H1 (cell line): Measurements from ENCODE around the gene EVI2B. TPM values are rescaled to one million over a fixed set of nuclear protein-coding genes. Genes with fewer than 3 reads are reported as not detected.
"Not testable (repeated sequence)": the region's sequence is repeated elsewhere in the genome, so short reads cannot be mapped to it uniquely, and the experiment has no call there.

Experiments used
- CTCF ChIA-PET: fragments of 300-600 bp; sonication (Branson Sonifier 250); formaldehyde crosslinking; loops from one replicate; lab custom pipeline; 2021; ENCODE audit not compliant: partially characterized antibody; lab: Charles Lee
- POLR2A ChIA-PET: fragments of 300-600 bp; sonication (Branson Sonifier 250); formaldehyde crosslinking; loops from one replicate; lab custom pipeline; 2021; ENCODE audit warnings: inconsistent platforms; ENCODE audit not compliant: partially characterized antibody; lab: Charles Lee
- DNase-seq, 2 experiments: peaks; one replicate each; pipeline versions ENCODE4 v3.0.0 to v3.0.0-alpha.2; 2010 to 2022; ENCODE audit warnings: low spot score in 2 of 2, low read depth in 1 of 2, mixed read lengths in 1 of 2
- FAIRE-seq: peaks from 2 replicates; lab custom pipeline; 2011; peaks lifted over from hg19 to GRCh38; lab: Jason Lieb, UNC
- H2AFZ ChIP-seq: 2 replicates; pipeline ENCODE4 v1.8.1; 2012; ENCODE audit warnings: low read length, inconsistent platforms
- H2AK5ac ChIP-seq: 2 replicates; pipeline ENCODE4 v1.6.1; 2013; ENCODE audit warnings: low read depth, low read length
- H2BK120ac ChIP-seq: replicated peaks from 2 replicates; pipeline ENCODE3; 2013; ENCODE audit warnings: low read depth, low read length, inconsistent platforms
- H2BK12ac ChIP-seq: 2 replicates; pipeline ENCODE4 v1.6.1; 2013; ENCODE audit warnings: low read depth, low read length
- H2BK15ac ChIP-seq: 2 replicates; pipeline ENCODE4 v1.6.1; 2013; ENCODE audit warnings: low read length
- H2BK20ac ChIP-seq: 2 replicates; pipeline ENCODE4 v1.6.1; 2013; ENCODE audit warnings: low read length
- H2BK5ac ChIP-seq: 2 replicates; pipeline ENCODE4 v1.6.1; 2013; ENCODE audit warnings: low read depth, low read length
- H3K14ac ChIP-seq: 2 replicates; pipeline ENCODE4 v1.6.1; 2013; ENCODE audit warnings: inconsistent platforms; ENCODE audit not compliant: insufficient read length
- H3K18ac ChIP-seq: 2 replicates; pipeline ENCODE4 v1.6.1; 2013; ENCODE audit warnings: low read length; ENCODE audit errors: extremely low read depth
- H3K23ac ChIP-seq: 2 replicates; pipeline ENCODE4 v1.6.1; 2013; ENCODE audit warnings: inconsistent platforms; ENCODE audit not compliant: insufficient read length
- H3K23me2 ChIP-seq: 2 replicates; pipeline ENCODE4 v1.6.1; 2013; ENCODE audit warnings: low read depth, low read length
- H3K27ac ChIP-seq: 2 replicates; pipeline ENCODE4 v1.6.1; 2011; ENCODE audit warnings: low read depth, low read length, inconsistent platforms
- H3K27me3 ChIP-seq, 4 experiments: replicated peaks in 1 of 4; 1 replicate in 1 of 4; 2 replicates in 3 of 4; pipeline versions ENCODE4 v1.6.1 to v1.8.1; 2011 to 2013; ENCODE audit warnings: low read length in 3 of 4, mild to moderate bottlenecking in 3 of 4, inconsistent platforms in 2 of 4, mixed read lengths in 2 of 4, moderate library complexity in 1 of 4; ENCODE audit not compliant: control insufficient read depth in 3 of 4, insufficient read depth in 3 of 4; ENCODE audit errors: extremely low read depth in 1 of 4
- H3K36me3 ChIP-seq, 4 experiments: 2 replicates each; pipeline versions ENCODE4 v1.6.1 to v1.8.1; 2011 to 2013; ENCODE audit warnings: mild to moderate bottlenecking in 4 of 4, low read length in 3 of 4, moderate library complexity in 2 of 4, control low read depth in 1 of 4, inconsistent platforms in 1 of 4; ENCODE audit not compliant: insufficient read depth in 4 of 4, control insufficient read depth in 2 of 4
- H3K4ac ChIP-seq: replicated peaks from 2 replicates; pipeline ENCODE3; 2013; ENCODE audit warnings: low read length, low read depth, mixed read lengths, inconsistent platforms; ENCODE audit not compliant: insufficient read length
- H3K4me1 ChIP-seq, 4 experiments: replicated peaks in 1 of 4; 1 replicate in 1 of 4; 2 replicates in 3 of 4; pipeline versions ENCODE4 v1.6.1 to v1.8.1; 2011 to 2013; ENCODE audit warnings: low read length in 3 of 4, inconsistent platforms in 2 of 4, mixed read lengths in 1 of 4; ENCODE audit not compliant: insufficient read depth in 4 of 4, control insufficient read depth in 3 of 4
- H3K4me2 ChIP-seq, 2 experiments: 2 replicates each; pipeline versions ENCODE4 v1.6.1 to v1.8.1; 2011 to 2013; ENCODE audit warnings: low read depth in 2 of 2, low read length in 2 of 2, control low read depth in 1 of 2, inconsistent platforms in 1 of 2, mild to moderate bottlenecking in 1 of 2; ENCODE audit not compliant: insufficient read depth in 1 of 2
- H3K4me3 ChIP-seq, 4 experiments: fragments of 200-600, 300-600 bp in 1 of 4; sonication (generic), shearing (Covaris generic), sonication (Bioruptor Twin) in 1 of 4; 2 replicates each; pipeline versions ENCODE4 v1.5.1 to v1.8.1; 2011 to 2016; ENCODE audit warnings: low read length in 4 of 4, low read depth in 3 of 4, control low read depth in 2 of 4, inconsistent platforms in 2 of 4, mild to moderate bottlenecking in 2 of 4, mixed read lengths in 1 of 4, moderate library complexity in 1 of 4; ENCODE audit not compliant: insufficient read depth in 2 of 4; ENCODE audit errors: extremely low read depth in 1 of 4
- H3K56ac ChIP-seq: replicated peaks from 2 replicates; pipeline ENCODE3; 2013; ENCODE audit warnings: low read depth, mild to moderate bottlenecking, mixed read lengths, low read length, inconsistent platforms; ENCODE audit not compliant: insufficient read length
- H3K79me1 ChIP-seq: 2 replicates; pipeline ENCODE4 v1.6.1; 2013; ENCODE audit warnings: low read depth, low read length, control low read depth
- H3K79me2 ChIP-seq, 2 experiments: 2 replicates each; pipeline versions ENCODE4 v1.6.1 to v1.8.1; 2012 to 2013; ENCODE audit warnings: low read length in 2 of 2, mild to moderate bottlenecking in 2 of 2, inconsistent platforms in 1 of 2; ENCODE audit not compliant: insufficient read depth in 2 of 2, control insufficient read depth in 1 of 2
- H3K9ac ChIP-seq, 4 experiments: replicated peaks in 1 of 4; 1 replicate in 1 of 4; 2 replicates in 3 of 4; pipeline versions ENCODE4 v1.6.1 to v1.8.1; 2011 to 2013; ENCODE audit warnings: low read depth in 3 of 4, low read length in 3 of 4, control low read depth in 2 of 4, mild to moderate bottlenecking in 2 of 4, moderate library complexity in 2 of 4, inconsistent platforms in 1 of 4; ENCODE audit errors: extremely low read depth in 1 of 4
- H3K9me3 ChIP-seq, 2 experiments: 2 replicates each; pipeline versions ENCODE4 v1.6.1 to v1.8.1; 2012 to 2013; ENCODE audit warnings: mild to moderate bottlenecking in 2 of 2, moderate library complexity in 2 of 2, control low read depth in 1 of 2, inconsistent platforms in 1 of 2, low read depth in 1 of 2, low read length in 1 of 2, mixed read lengths in 1 of 2; ENCODE audit not compliant: insufficient read depth in 2 of 2
- H4K20me1 ChIP-seq, 2 experiments: replicated peaks in 1 of 2; 2 replicates each; pipeline versions ENCODE3 to v1.8.1; 2011 to 2013; ENCODE audit warnings: inconsistent platforms in 2 of 2, low read length in 2 of 2, mild to moderate bottlenecking in 1 of 2; ENCODE audit not compliant: insufficient read depth in 2 of 2, control insufficient read depth in 1 of 2
- H4K5ac ChIP-seq: 2 replicates; pipeline ENCODE4 v1.6.1; 2013; ENCODE audit warnings: low read length, low read depth, mixed read lengths, inconsistent platforms; ENCODE audit not compliant: insufficient read length
- H4K8ac ChIP-seq: 2 replicates; pipeline ENCODE4 v1.8.0; 2013; ENCODE audit warnings: mild to moderate bottlenecking, moderate library complexity, low read length, inconsistent platforms; ENCODE audit not compliant: insufficient read depth; ENCODE audit errors: extremely low read depth
- H4K91ac ChIP-seq: replicated peaks from 2 replicates; pipeline ENCODE3; 2013; ENCODE audit warnings: low read length, mixed read lengths, inconsistent platforms; ENCODE audit not compliant: insufficient read length
- BCL11A ChIP-seq, 2 experiments: IDR thresholded peaks; one replicate each; pipeline ENCODE4 v1.6.1; 2011; ENCODE audit warnings: low read depth in 2 of 2, low read length in 2 of 2, mild to moderate bottlenecking in 2 of 2
- BRCA1 ChIP-seq: IDR thresholded peaks from 2 replicates; pipeline ENCODE4 v1.6.1; 2012; ENCODE audit warnings: low read depth, low read length, improper control_type of control experiment
- CBX5 ChIP-seq: fragments of 300-800, 300-1000 bp; sonication (generic); IDR thresholded peaks from 2 replicates; pipeline ENCODE4 v1.7.1; 2016; ENCODE audit warnings: antibody characterized with exemption, low read length, low read depth
- CTBP2 ChIP-seq: IDR thresholded peaks from 2 replicates; pipeline ENCODE4 v1.7.0; 2011; ENCODE audit warnings: borderline replicate concordance, mild to moderate bottlenecking, moderate library complexity, mixed read lengths, low read length; ENCODE audit not compliant: insufficient read depth, insufficient read length
- POU5F1 ChIP-seq: IDR thresholded peaks from 2 replicates; pipeline ENCODE4 v1.6.1; 2011; ENCODE audit warnings: low read depth, mild to moderate bottlenecking, low read length, moderate library complexity
- WGBS, 2 experiments: shearing (Covaris generic) in 1 of 2; methylation state at CpG; one replicate each; pipeline versions ENCODE4 v1.1.6 to v1.1.7; 2013 to 2015; ENCODE audit warnings: low lambda C conversion rate in 2 of 2, mixed read lengths in 2 of 2, inconsistent platforms in 1 of 2, low coverage in 1 of 2, missing lambda C conversion rate in 1 of 2; ENCODE audit not compliant: insufficient replicate concordance in 2 of 2, insufficient coverage in 1 of 2, insufficient read length in 1 of 2; ENCODE audit errors: extremely low coverage in 1 of 2, missing lambda C conversion rate in 1 of 2; 5-methylcytosine and 5-hydroxymethylcytosine counted together
- polyA plus RNA-seq, 7 experiments: library from polyadenylated mRNA; depleted of rRNA in 3 of 7; stranded (reverse) in 5 of 7; unstranded in 2 of 7; fragments of >200 nt in 5 of 7; fragments of 200-250 nt in 2 of 7; gene quantifications; 1 replicate in 5 of 7; 2 replicates in 1 of 7; 4 replicates in 1 of 7; pipeline versions ENCODE4 v1.2.1 to v1.2.3, GENCODE V29; 2011 to 2013; ENCODE audit warnings: missing spikeins in 2 of 7, mixed read lengths in 2 of 7
- total RNA-seq: library from RNA; stranded (reverse); fragmentation: NEBNext Ultra II Directional; extraction: Animal tissue kit (Norgen Biotek cat#: 25700); gene quantifications from 2 replicates; pipeline ENCODE4 v1.2.1, GENCODE V29; 2021

EVI2B gene
- total and polyA plus RNA-seq, 2 of the 8 experiments (the other 6 are each of a cell fraction or from before 2014, with no cell fraction given), result not detected

DNA sequence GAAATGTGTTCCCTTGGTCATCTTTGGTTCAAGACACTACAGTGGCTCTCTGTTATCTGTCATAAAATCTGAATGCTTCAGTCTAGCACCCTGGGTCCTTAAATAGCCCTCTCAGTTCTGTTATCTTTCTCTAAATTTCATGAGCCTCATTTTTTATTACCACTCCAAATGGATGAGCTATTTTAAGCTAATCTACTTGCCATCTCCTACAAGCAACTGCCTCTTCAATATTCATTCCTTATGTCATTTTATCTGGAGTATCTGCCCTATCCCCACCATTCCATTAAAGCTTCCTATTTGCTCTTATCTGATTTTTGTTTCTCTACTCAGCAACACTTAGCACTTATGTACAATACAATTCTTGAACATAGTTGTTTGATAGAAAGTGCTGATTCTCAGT lies 35.6 kb upstream of the EVI2B start:
- no peak overlapping the region for H2BK15ac ChIP-seq

DNA sequence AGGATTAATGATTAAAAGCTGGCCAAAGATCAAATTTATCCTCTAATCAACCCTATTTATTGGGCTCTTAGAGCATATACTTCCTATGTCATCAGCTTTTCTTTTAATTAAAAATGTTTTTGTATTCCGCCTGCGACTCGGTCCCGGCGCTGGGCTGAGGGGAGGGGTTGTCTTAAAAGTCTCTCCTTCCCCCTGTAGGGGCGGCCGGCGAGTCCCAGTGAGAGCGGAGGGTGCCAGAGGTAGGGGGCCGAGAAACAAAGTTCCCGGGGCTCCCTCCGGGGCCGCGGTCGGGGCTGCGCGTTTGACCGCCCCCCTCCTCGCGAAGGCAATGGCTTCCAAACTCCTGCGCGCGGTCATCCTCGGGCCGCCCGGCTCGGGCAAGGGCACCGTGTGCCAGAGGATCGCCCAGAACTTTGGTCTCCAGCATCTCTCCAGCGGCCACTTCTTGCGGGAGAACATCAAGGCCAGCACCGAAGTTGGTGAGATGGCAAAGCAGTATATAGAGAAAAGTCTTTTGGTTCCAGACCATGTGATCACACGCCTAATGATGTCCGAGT lies 31.4 kb upstream of the EVI2B start:
- FAIRE-seq, H3K23ac ChIP-seq, H2BK120ac ChIP-seq, H4K91ac ChIP-seq, H3K18ac ChIP-seq, H2BK15ac ChIP-seq, H3K9me3 ChIP-seq, H2AK5ac ChIP-seq, H3K4me1 ChIP-seq, H3K4me3 ChIP-seq, H3K27me3 ChIP-seq, H3K79me1 ChIP-seq, H3K4me2 ChIP-seq, H3K27ac ChIP-seq, H3K79me2 ChIP-seq, H2BK20ac ChIP-seq, H4K20me1 ChIP-seq, H3K23me2 ChIP-seq, H3K56ac ChIP-seq, H3K9ac ChIP-seq, CTCF ChIA-PET, DNase-seq, H3K36me3 ChIP-seq, H2AFZ ChIP-seq, H4K8ac ChIP-seq, H4K5ac ChIP-seq, H2BK5ac ChIP-seq, H2BK12ac ChIP-seq, H3K14ac ChIP-seq, H3K4ac ChIP-seq, POLR2A ChIA-PET: not testable (repeated sequence)
- WGBS, 2 experiments, result 78% methylated on average over 12 of the region's 34 CpGs; no CpG with 5 or more reads in 1 of the 2 experiments

More for the DNA sequence above, 35.6 kb upstream of the EVI2B start:
- H3K4me2 ChIP-seq, result no peak overlapping the region
- H3K18ac ChIP-seq, result no peak overlapping the region
- H3K4ac ChIP-seq, result no peak overlapping the region
- no peak overlapping the region for H4K8ac ChIP-seq
- H3K79me1 ChIP-seq, result no peaks in the 10 kb centered on the region
- no peak overlapping the region for H2BK120ac ChIP-seq
- H3K14ac ChIP-seq, result no peak overlapping the region
- H2BK12ac ChIP-seq, result no peak overlapping the region
- ChIA-PET POLR2A (no interaction called here), CTCF (no interaction called here)
- no peak for FAIRE-seq
- H3K9ac ChIP-seq, result no peak overlapping the region
- no peak overlapping the region for H3K4me3 ChIP-seq
- H3K9me3 ChIP-seq, result no peaks in the 10 kb centered on the region
- H3K27me3 ChIP-seq, result no peaks in the 10 kb centered on the region
- H4K20me1 ChIP-seq, result no peaks in the 10 kb centered on the region
- no peak overlapping the region for H4K91ac ChIP-seq
- H3K23me2 ChIP-seq, result no peaks in the 10 kb centered on the region; the same call in 1 of the 2 replicates
- H3K36me3 ChIP-seq, result peaks cover 2 to 17% (median 6%) of the 10 kb centered on the region in 4 experiments; a peak in 4 of 8 replicates
- H2AFZ ChIP-seq, result no peak overlapping the region
- H3K23ac ChIP-seq, result no peak overlapping the region
- H2BK5ac ChIP-seq, result no peak overlapping the region
- H3K79me2 ChIP-seq, result no peaks in the 10 kb centered on the region
- no peak overlapping the region for H4K5ac ChIP-seq
- H2AK5ac ChIP-seq, result no peak overlapping the region
- no peaks in the 10 kb centered on the region for H3K4me1 ChIP-seq
- H3K56ac ChIP-seq, result no peak overlapping the region
- no peak overlapping the region for H2BK20ac ChIP-seq
- H3K27ac ChIP-seq, result no peak overlapping the region
- DNase-seq, result no peak
- TF ChIP-seq BRCA1, result no peak
- no peak for TF ChIP-seq POU5F1
- no peak for TF ChIP-seq BCL11A (IDR thresholded peaks at IDR 0.05; ENCODE audit: low read depth in 2 of 2, low read length in 2 of 2)
- TF ChIP-seq CTBP2, result no peak
- TF ChIP-seq CBX5, result no peak
